Keratinocyte (primary cell): ENCODE measurements around the gene CHI3L1. TPM values are rescaled to one million over a fixed set of nuclear protein-coding genes. Genes with fewer than 3 reads are reported as not detected.

ENCODE experiments used
- DNase-seq: peaks from one replicate; pipeline ENCODE4 v3.0.0-alpha.2; 2011; ENCODE audit warnings: low read depth, missing footprints, low spot score
- FAIRE-seq: peaks from 2 replicates; lab custom pipeline; 2011; peaks lifted over from hg19 to GRCh38; lab: Jason Lieb, UNC
- H2AFZ ChIP-seq: 2 replicates; pipeline ENCODE4 v1.6.0; 2012; ENCODE audit warnings: low read length, control low read depth, inconsistent platforms; ENCODE audit not compliant: control insufficient read depth
- H3K27ac ChIP-seq: 2 replicates; pipeline ENCODE4 v1.5.1; 2011; ENCODE audit warnings: low read length; ENCODE audit not compliant: control insufficient read depth, insufficient read depth
- H3K27me3 ChIP-seq: 3 replicates; pipeline ENCODE4 v1.6.0; 2011; ENCODE audit warnings: low read length; ENCODE audit not compliant: control insufficient read depth, insufficient read depth; ENCODE audit errors: extremely low read depth
- H3K36me3 ChIP-seq, 2 experiments: 2 replicates in 1 of 2; 3 replicates in 1 of 2; pipeline ENCODE4 v1.5.1; 2011; ENCODE audit warnings: low read length in 2 of 2, mild to moderate bottlenecking in 1 of 2; ENCODE audit not compliant: control insufficient read depth in 2 of 2, insufficient read depth in 2 of 2; ENCODE audit errors: extremely low read depth in 1 of 2
- H3K4me1 ChIP-seq: 3 replicates; pipeline ENCODE4 v1.5.1; 2011; ENCODE audit warnings: low read length; ENCODE audit not compliant: control insufficient read depth, insufficient read depth; ENCODE audit errors: extremely low read depth
- H3K4me2 ChIP-seq: 3 replicates; pipeline ENCODE4 v1.6.0; 2011; ENCODE audit warnings: low read depth, low read length; ENCODE audit not compliant: control insufficient read depth, insufficient read depth; ENCODE audit errors: extremely low read depth
- H3K4me3 ChIP-seq, 3 experiments: fragments of 200-600 bp in 1 of 3; sonication (generic) in 1 of 3; 2 replicates in 2 of 3; 3 replicates in 1 of 3; pipeline ENCODE4 v1.5.1; 2011 to 2016; ENCODE audit warnings: low read length in 3 of 3, mild to moderate bottlenecking in 3 of 3, control low read depth in 2 of 3, inconsistent platforms in 1 of 3, low read depth in 1 of 3, mixed read lengths in 1 of 3, mixed run types in 1 of 3, moderate library complexity in 1 of 3; ENCODE audit not compliant: control insufficient read depth in 2 of 3, insufficient read depth in 2 of 3; ENCODE audit errors: extremely low read depth in 1 of 3
- H3K79me2 ChIP-seq: 2 replicates; pipeline ENCODE4 v1.6.0; 2012; ENCODE audit warnings: low read length; ENCODE audit not compliant: control insufficient read depth, insufficient read depth
- H3K9ac ChIP-seq: 3 replicates; pipeline ENCODE4 v1.6.0; 2011; ENCODE audit warnings: low read length; ENCODE audit not compliant: control insufficient read depth, insufficient read depth; ENCODE audit errors: extremely low read depth
- H3K9me1 ChIP-seq: 3 replicates; pipeline ENCODE4 v1.6.0; 2011; ENCODE audit warnings: low read length; ENCODE audit not compliant: control insufficient read depth, insufficient read depth; ENCODE audit errors: extremely low read depth
- H3K9me3 ChIP-seq: 2 replicates; pipeline ENCODE4 v1.5.1; 2012; ENCODE audit warnings: low read depth, low read length; ENCODE audit not compliant: control insufficient read depth
- H4K20me1 ChIP-seq: 3 replicates; pipeline ENCODE4 v1.6.0; 2011; ENCODE audit warnings: low read length; ENCODE audit not compliant: control insufficient read depth, insufficient read depth; ENCODE audit errors: extremely low read depth
- CTCF ChIP-seq, 3 experiments: IDR thresholded peaks in 1 of 3; conservative IDR thresholded peaks in 1 of 3; optimal IDR thresholded peaks in 1 of 3; 2 replicates in 2 of 3; 3 replicates in 1 of 3; pipeline versions ENCODE3 to v1.5.1; 2011; ENCODE audit warnings: low read length in 3 of 3, mild to moderate bottlenecking in 3 of 3, moderate library complexity in 2 of 3, control low read depth in 1 of 3, inconsistent platforms in 1 of 3; ENCODE audit not compliant: insufficient read depth in 2 of 3; ENCODE audit errors: extremely low read depth in 1 of 3
- EZH2 ChIP-seq: IDR thresholded peaks from one replicate; pipeline ENCODE4 v1.6.1; 2012; ENCODE audit warnings: inconsistent platforms, mild to moderate bottlenecking, low read length, moderate library complexity
- dilution Hi-C: fragments of 300-500 bp; cut with MboI; formaldehyde crosslinking; loops from one replicate; pipeline ENCODE4 v1.7.0; 2020; ENCODE audit warnings: low sequenced_read_pairs; ENCODE audit not compliant: extremely low pct_ligation_motif_present
- polyA plus RNA-seq, 5 experiments: library from polyadenylated mRNA; depleted of rRNA in 3 of 5; stranded (reverse) in 3 of 5; stranded (forward) in 1 of 5; unstranded in 1 of 5; fragments of >200 nt; gene quantifications; 1 replicate in 1 of 5; 2 replicates in 3 of 5; 3 replicates in 1 of 5; pipeline versions ENCODE4 v1.2.1 to v1.2.3, GENCODE V29; 2011 to 2012; ENCODE audit warnings: missing spikeins in 2 of 5, low read depth in 1 of 5, low replicate concordance in 1 of 5

The CHI3L1 gene
- polyA plus RNA-seq, 1 donor (not counting 4 experiments of a cell fraction or from before 2014, with no cell fraction given), result 0.20 TPM

GRCh38 chr1:203156280-203156679 lies 30.2 kb downstream of the CHI3L1 start:
- H3K4me3 ChIP-seq, result no peak overlapping the region
- no peak overlapping the region for H3K9ac ChIP-seq
- no peak for FAIRE-seq
- dilution Hi-C loops, result no loop called here
- H3K9me3 ChIP-seq, result peaks cover 3% of the 10 kb centered on the region
- H3K9me1 ChIP-seq, result no peaks in the 10 kb centered on the region
- H3K27me3 ChIP-seq, result peaks cover 6% of the 10 kb centered on the region
- no peaks in the 10 kb centered on the region for H3K36me3 ChIP-seq
- no peak overlapping the region for H2AFZ ChIP-seq
- TF ChIP-seq EZH2, result no peak
- TF ChIP-seq CTCF (optimal IDR thresholded peaks at IDR 0.05 in 1 of 3, IDR thresholded peaks at IDR 0.05 in 1 of 3, conservative IDR thresholded peaks at IDR 0.05 in 1 of 3; ENCODE audit: extremely low read depth in 1 of 3, insufficient read depth in 2 of 3, low read length in 3 of 3), result no peak
- no peak for DNase-seq
- no peak overlapping the region for H3K27ac ChIP-seq
- no peak overlapping the region for H3K4me2 ChIP-seq
- no peaks in the 10 kb centered on the region for H3K79me2 ChIP-seq
- no peaks in the 10 kb centered on the region for H4K20me1 ChIP-seq
- peaks cover 19% of the 10 kb centered on the region for H3K4me1 ChIP-seq

DNA sequence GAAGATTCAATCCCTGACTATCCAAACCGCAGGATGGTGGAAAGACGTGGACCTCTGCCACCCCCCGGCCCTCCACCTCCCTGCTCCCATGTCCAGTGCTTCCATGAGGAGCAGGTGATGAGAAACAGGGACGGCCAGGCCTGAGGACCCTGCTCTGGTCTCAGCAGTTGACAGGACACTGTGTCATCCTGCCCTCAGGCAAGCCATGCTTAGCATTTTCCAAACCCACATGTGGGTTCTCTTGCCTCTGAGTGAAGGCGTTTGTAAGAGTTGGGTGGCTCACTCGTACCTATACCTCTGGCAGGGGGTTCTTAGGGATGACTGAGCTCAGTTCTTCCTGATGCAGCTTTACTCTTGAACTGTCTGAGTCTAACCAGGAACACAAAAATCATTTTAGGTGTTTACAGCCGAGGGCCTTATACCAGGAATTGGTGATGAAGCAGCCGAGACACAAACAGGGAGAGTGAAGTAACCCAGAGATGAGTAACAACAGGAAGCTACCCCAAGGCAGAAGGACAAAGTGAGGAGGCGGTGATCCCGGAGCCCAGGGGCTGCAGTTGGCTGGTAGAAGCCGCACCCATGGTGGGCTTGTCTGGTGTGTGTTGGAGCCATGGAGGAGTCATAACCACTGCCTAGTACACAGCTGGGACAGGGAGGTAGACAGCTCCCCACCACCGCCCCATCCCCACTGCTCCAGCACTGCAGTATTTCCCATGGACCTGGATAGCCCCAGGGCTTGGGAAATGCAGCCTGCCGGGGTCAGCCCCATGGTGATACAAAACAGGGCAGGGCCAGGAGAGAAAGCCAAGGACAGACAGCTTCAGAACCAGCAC lies 32.3 kb downstream of the CHI3L1 start:
- H3K27me3 ChIP-seq, result peaks cover 1% of the 10 kb centered on the region
- H3K9me1 ChIP-seq, result no peaks in the 10 kb centered on the region
- no peaks in the 10 kb centered on the region for H3K79me2 ChIP-seq
- H3K27ac ChIP-seq, result no peak overlapping the region
- dilution Hi-C loops, result no loop called here
- no peaks in the 10 kb centered on the region for H4K20me1 ChIP-seq
- peak; percentile 78 for FAIRE-seq
- H3K9ac ChIP-seq, result no peak overlapping the region
- no peak overlapping the region for H3K4me2 ChIP-seq
- DNase-seq, result peak; percentile 50
- H3K36me3 ChIP-seq, result no peaks in the 10 kb centered on the region
- TF ChIP-seq CTCF (optimal IDR thresholded peaks at IDR 0.05 in 1 of 3, IDR thresholded peaks at IDR 0.05 in 1 of 3, conservative IDR thresholded peaks at IDR 0.05 in 1 of 3; ENCODE audit: extremely low read depth in 1 of 3, insufficient read depth in 2 of 3, low read length in 3 of 3) (no peak), EZH2 (no peak)
- H3K4me1 ChIP-seq, result peaks cover 19% of the 10 kb centered on the region
- H2AFZ ChIP-seq, result no peak overlapping the region
- no peak overlapping the region for H3K4me3 ChIP-seq
- H3K9me3 ChIP-seq, result peaks cover 3% of the 10 kb centered on the region
